Endothelial cell of umbilical vein (primary cell): Measurements from ENCODE around the gene LMAN2L. TPM values are rescaled to one million over a fixed set of nuclear protein-coding genes. Genes with fewer than 3 reads are reported as not detected.

Source experiments
- BruUV-seq: library from RNA; stranded (reverse); fragments of 400-500 nt; replicated peaks from 2 replicates; lab custom pipeline; 2021; lab: Mats Ljungman, UMichigan
- CTCF ChIA-PET: fragments of 300-600, 350-600 bp; sonication (Branson Sonifier 250); formaldehyde crosslinking; loops from one replicate; lab custom pipeline; 2021; ENCODE audit warnings: antibody characterized with exemption, inconsistent platforms; lab: Charles Lee
- POLR2A ChIA-PET: fragments of 300-600, 350-600 bp; sonication (Branson Sonifier 250); formaldehyde crosslinking; loops from one replicate; lab custom pipeline; 2021; ENCODE audit warnings: antibody characterized with exemption, inconsistent platforms; lab: Charles Lee
- DNase-seq: peaks from one replicate; pipeline ENCODE4 v3.0.0-alpha.2; 2011; ENCODE audit warnings: low read depth, low spot score
- FAIRE-seq: peaks from 2 replicates; lab custom pipeline; 2011; peaks lifted over from hg19 to GRCh38; lab: Jason Lieb, UNC
- H2AFZ ChIP-seq: 2 replicates; pipeline ENCODE4 v1.6.0; 2012; ENCODE audit warnings: low read depth, low read length, control low read depth, inconsistent platforms
- H3K27ac ChIP-seq: 2 replicates; pipeline ENCODE4 v1.5.1; 2011; ENCODE audit warnings: low read depth, mild to moderate bottlenecking, control low read depth, low read length, moderate library complexity; ENCODE audit not compliant: insufficient read depth
- H3K27me3 ChIP-seq, 2 experiments: 2 replicates each; pipeline versions ENCODE4 v1.6.0 to v1.6.1; 2011; ENCODE audit warnings: low read length in 2 of 2, mixed read lengths in 1 of 2; ENCODE audit not compliant: control insufficient read depth in 2 of 2, insufficient read depth in 2 of 2
- H3K36me3 ChIP-seq, 2 experiments: 2 replicates in 1 of 2; 3 replicates in 1 of 2; pipeline ENCODE4 v1.5.1; 2011; ENCODE audit warnings: low read length in 2 of 2, mild to moderate bottlenecking in 1 of 2, moderate library complexity in 1 of 2; ENCODE audit not compliant: control insufficient read depth in 2 of 2, insufficient read depth in 2 of 2; ENCODE audit errors: extremely low read depth in 1 of 2
- H3K4me1 ChIP-seq: 3 replicates; pipeline ENCODE4 v1.5.1; 2011; ENCODE audit warnings: mild to moderate bottlenecking, low read length; ENCODE audit not compliant: control insufficient read depth, insufficient read depth; ENCODE audit errors: extremely low read depth
- H3K4me2 ChIP-seq: 2 replicates; pipeline ENCODE4 v1.6.1; 2011; ENCODE audit warnings: low read length, control low read depth, mixed read lengths; ENCODE audit not compliant: insufficient read depth
- H3K4me3 ChIP-seq, 3 experiments: fragments of 200-600 bp in 1 of 3; sonication (generic), shearing (Covaris generic) in 1 of 3; replicated peaks in 1 of 3; 2 replicates each; pipeline ENCODE4 v1.5.1; 2011 to 2016; ENCODE audit warnings: control low read depth in 3 of 3, low read length in 3 of 3, mild to moderate bottlenecking in 2 of 3, inconsistent platforms in 1 of 3, low read depth in 1 of 3, moderate library complexity in 1 of 3; ENCODE audit not compliant: insufficient read depth in 1 of 3
- H3K79me2 ChIP-seq: 2 replicates; pipeline ENCODE4 v1.6.0; 2012; ENCODE audit warnings: low read length, inconsistent platforms; ENCODE audit not compliant: control insufficient read depth, insufficient read depth
- H3K9ac ChIP-seq: replicated peaks from 2 replicates; pipeline ENCODE3; 2011; ENCODE audit warnings: low read length, control low read depth; ENCODE audit not compliant: insufficient read depth; ENCODE audit errors: extremely low read depth
- H3K9me1 ChIP-seq: replicated peaks from 3 replicates; pipeline ENCODE4 v1.6.0; 2011; ENCODE audit warnings: mild to moderate bottlenecking, low read length; ENCODE audit not compliant: control insufficient read depth, insufficient read depth; ENCODE audit errors: extremely low read depth
- H3K9me3 ChIP-seq: replicated peaks from 2 replicates; pipeline ENCODE4 v1.5.1; 2012; ENCODE audit warnings: low read length, inconsistent platforms; ENCODE audit not compliant: control insufficient read depth, insufficient read depth
- H4K20me1 ChIP-seq: replicated peaks from 2 replicates; pipeline ENCODE3; 2011; ENCODE audit warnings: mild to moderate bottlenecking, low read length; ENCODE audit not compliant: control insufficient read depth, insufficient read depth; ENCODE audit errors: extremely low read depth
- CTCF ChIP-seq, 2 donors: IDR thresholded peaks; 1 replicate in 1 of 2; 2 replicates in 1 of 2; pipeline ENCODE4 v1.5.1; 2011; ENCODE audit warnings: low read length in 2 of 2, mild to moderate bottlenecking in 2 of 2, moderate library complexity in 2 of 2, control low read depth in 1 of 2, inconsistent platforms in 1 of 2, low read depth in 1 of 2; ENCODE audit not compliant: insufficient read depth in 1 of 2; ENCODE audit errors: extremely low read depth in 1 of 2
- EZH2 ChIP-seq: IDR thresholded peaks from 2 replicates; pipeline ENCODE4 v1.6.1; 2012; ENCODE audit warnings: borderline replicate concordance, low read depth, mild to moderate bottlenecking, moderate library complexity, low read length, inconsistent platforms; ENCODE audit not compliant: severe bottlenecking
- FOS ChIP-seq: IDR thresholded peaks from 2 replicates; pipeline ENCODE4 v1.6.1; 2011; ENCODE audit warnings: mild to moderate bottlenecking, low read length, moderate library complexity, borderline replicate concordance; ENCODE audit not compliant: insufficient read depth
- GATA2 ChIP-seq: IDR thresholded peaks from 2 replicates; pipeline ENCODE4 v1.7.0; 2011; ENCODE audit warnings: low read depth, mild to moderate bottlenecking, moderate library complexity, mixed read lengths, low read length; ENCODE audit not compliant: insufficient read length, insufficient read depth
- JUN ChIP-seq: IDR thresholded peaks from 2 replicates; pipeline ENCODE4 v1.6.1; 2011; ENCODE audit warnings: borderline replicate concordance, low read depth; ENCODE audit not compliant: insufficient read length, insufficient read depth
- MAX ChIP-seq: IDR thresholded peaks from 2 replicates; pipeline ENCODE4 v1.6.1; 2011; ENCODE audit not compliant: insufficient read depth, insufficient read length
- MYC ChIP-seq: IDR thresholded peaks from one replicate; pipeline ENCODE4 v1.6.1; 2011; ENCODE audit warnings: mild to moderate bottlenecking, low read depth, low read length
- POLR2A ChIP-seq: IDR thresholded peaks from 2 replicates; pipeline ENCODE4 v1.6.1; 2012; ENCODE audit warnings: low read depth, mild to moderate bottlenecking, control low read depth, low read length
- POLR2AphosphoS5 ChIP-seq: IDR thresholded peaks from 2 replicates; pipeline ENCODE4 v1.6.1; 2012; ENCODE audit warnings: low read depth, mild to moderate bottlenecking, control low read depth, low read length, moderate library complexity; ENCODE audit not compliant: insufficient read depth
- dilution Hi-C: fragments of 300-500 bp; cut with MboI; formaldehyde crosslinking; loops from one replicate; pipeline ENCODE4 v1.15.0; 2019; ENCODE audit warnings: low sequenced_read_pairs; ENCODE audit not compliant: extremely low pct_ligation_motif_present
- intact Hi-C: fragments of 100-400 bp; cut with micrococcal nuclease; formaldehyde crosslinking; loops from one replicate; pipeline ENCODE4 v1.10.0; 2022
- polyA plus RNA-seq, 4 experiments: library from polyadenylated mRNA; depleted of rRNA in 3 of 4; stranded (reverse) in 3 of 4; unstranded in 1 of 4; fragments of >200 nt; gene quantifications; 2 replicates each; pipeline versions ENCODE4 v1.2.1 to v1.2.3, GENCODE V29; 2011 to 2012; ENCODE audit warnings: missing spikeins in 1 of 4
- total RNA-seq: library from RNA; stranded (reverse); gene quantifications from 2 replicates; pipeline ENCODE4 v1.2.3, GENCODE V29; 2021

Gene LMAN2L
- total and polyA plus RNA-seq, 2 donors (not counting 3 experiments of a cell fraction or from before 2014, with no cell fraction given), result 15.4 to 20.5 TPM

GRCh38 chr2:96693286-96694200, 46.3 kb downstream of the LMAN2L start:
- H3K27ac ChIP-seq, result no peak overlapping the region
- no peaks in the 10 kb centered on the region for H3K9me3 ChIP-seq
- TF ChIP-seq CTCF (IDR thresholded peaks at IDR 0.05; ENCODE audit: extremely low read depth in 1 of 2, insufficient read depth in 1 of 2, low read depth in 1 of 2, low read length in 2 of 2), result no peak
- TF ChIP-seq MAX, result no peak
- no peak for TF ChIP-seq POLR2A
- no peak for TF ChIP-seq MYC
- no peak for TF ChIP-seq GATA2
- no peak for TF ChIP-seq EZH2
- no peak for TF ChIP-seq POLR2AphosphoS5
- TF ChIP-seq JUN, result no peak
- no peak for TF ChIP-seq FOS
- BruUV-seq, result no TSS peak
- H2AFZ ChIP-seq, result no peak overlapping the region
- CTCF ChIA-PET, result no interaction called here
- dilution Hi-C loops (no loop called here), intact Hi-C loops (no loop called here)
- FAIRE-seq (no peak), DNase-seq (no peak)
- no peak overlapping the region for H3K4me2 ChIP-seq
- H3K79me2 ChIP-seq, result no peaks in the 10 kb centered on the region
- no peaks in the 10 kb centered on the region for H3K9me1 ChIP-seq
- no peaks in the 10 kb centered on the region for H3K4me1 ChIP-seq
- H3K4me3 ChIP-seq, result no peak overlapping the region
- H3K36me3 ChIP-seq, result no peaks in the 10 kb centered on the region
- H3K9ac ChIP-seq, result no peak overlapping the region
- no peaks in the 10 kb centered on the region for H3K27me3 ChIP-seq
- H4K20me1 ChIP-seq, result no peaks in the 10 kb centered on the region
- POLR2A ChIA-PET, result no interaction called here
